ENCODE measurements around the gene MOB1B.
"Not testable (repeated sequence)": the region's sequence is repeated elsewhere in the genome, so short reads cannot be mapped to it uniquely, and the experiment has no call there.

The MOB1B gene

DNA sequence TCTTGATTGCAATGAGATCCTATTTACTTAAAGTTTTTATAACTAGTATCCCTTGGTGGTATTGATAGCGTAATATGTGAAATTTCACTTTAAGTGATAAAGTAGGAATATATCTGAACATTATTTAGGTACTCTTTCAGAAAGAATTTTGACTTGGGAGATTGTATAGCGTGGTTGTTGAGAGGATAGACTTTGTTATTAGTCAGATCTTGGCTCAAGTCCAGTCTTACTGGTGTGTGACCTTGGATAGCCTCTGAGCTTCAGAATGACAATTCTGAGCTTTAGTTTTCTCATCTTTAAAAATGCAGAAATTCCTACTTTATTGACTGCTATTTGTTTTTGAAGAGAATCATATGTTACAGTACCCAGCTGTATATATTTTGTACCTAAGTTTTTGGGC lies 123.9 kb downstream of the MOB1B start:
- H3K27me3 ChIP-seq (ENCODE audit: control insufficient read depth in 2 of 2, insufficient read depth in 2 of 2, low read length in 2 of 2) = no peaks in the 10 kb centered on the region
- no peak overlapping the region for H3K4me3 ChIP-seq (ENCODE audit: low read length in 2 of 2)
- peaks cover 0 to 3% of the 10 kb centered on the region in 2 donors for H3K4me1 ChIP-seq (ENCODE audit: control insufficient read depth in 2 of 2, insufficient read depth in 2 of 2, low read length in 2 of 2)
- H3K9ac ChIP-seq (ENCODE audit: low read depth in 1 of 2, low read length in 2 of 2) = no peak overlapping the region
- peaks cover under 1 to 5% of the 10 kb centered on the region in 2 donors for H3K36me3 ChIP-seq (ENCODE audit: control insufficient read depth in 2 of 2, insufficient read depth in 2 of 2, low read length in 2 of 2)
- H3K27ac ChIP-seq (ENCODE audit: low read depth in 2 of 2, low read length in 2 of 2) = no peak overlapping the region
- H3K9me3 ChIP-seq (ENCODE audit: control insufficient read depth in 2 of 2, low read length in 2 of 2) = no peaks in the 10 kb centered on the region

DNA sequence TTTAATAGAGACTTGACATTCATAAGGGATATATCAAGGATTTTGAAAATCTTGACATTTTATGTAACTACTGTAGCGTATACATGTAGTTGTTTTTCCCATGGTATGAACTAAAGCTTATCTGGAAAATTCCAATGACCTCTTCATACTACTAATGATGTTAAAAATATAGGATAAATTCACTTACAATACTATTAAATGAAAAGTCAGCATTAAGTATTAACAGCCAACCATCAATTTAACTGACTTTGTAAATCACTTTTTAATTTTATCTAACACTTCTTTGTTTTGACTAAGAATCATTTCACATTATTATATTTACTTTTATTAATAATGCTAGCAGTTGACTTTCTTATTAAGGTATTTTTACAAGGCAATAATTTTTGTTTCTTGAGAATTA lies 125.4 kb downstream of the MOB1B start:
- Histone ChIP-seq H3K36me3 (ENCODE audit: control insufficient read depth in 2 of 2, insufficient read depth in 2 of 2, low read length in 2 of 2) (peaks cover 4 to 5% of the 10 kb centered on the region in 2 donors), H3K27ac (ENCODE audit: low read depth in 2 of 2, low read length in 2 of 2) (no peak overlapping the region), H3K4me3 (ENCODE audit: low read length in 2 of 2) (no peak overlapping the region), H3K9ac (ENCODE audit: low read depth in 1 of 2, low read length in 2 of 2) (no peak overlapping the region), H3K4me1 (ENCODE audit: control insufficient read depth in 2 of 2, insufficient read depth in 2 of 2, low read length in 2 of 2) (peaks cover 0 to 3% of the 10 kb centered on the region in 2 donors), H3K27me3 (ENCODE audit: control insufficient read depth in 2 of 2, insufficient read depth in 2 of 2, low read length in 2 of 2) (no peaks in the 10 kb centered on the region), H3K9me3 (ENCODE audit: control insufficient read depth in 2 of 2, low read length in 2 of 2) (no peaks in the 10 kb centered on the region)

DNA sequence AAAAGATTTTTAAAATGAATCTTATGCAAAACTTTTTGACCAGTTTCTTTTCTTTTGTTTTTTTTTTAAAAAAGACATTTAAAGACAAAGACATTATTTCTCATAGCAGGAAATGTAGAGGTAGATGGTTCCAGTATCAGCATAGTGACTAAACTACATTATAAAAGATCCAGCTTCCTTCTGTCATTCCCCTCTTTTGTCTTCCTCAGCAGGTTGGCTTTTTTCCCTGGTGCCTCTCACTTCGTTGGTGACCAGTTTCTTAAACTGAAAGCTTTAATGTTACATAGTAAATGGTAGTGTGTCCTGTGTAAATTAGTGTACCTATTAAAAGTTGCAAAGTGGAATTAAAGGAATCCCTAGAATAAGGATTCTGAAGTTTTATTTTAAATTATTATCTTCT lies 127.3 kb downstream of the MOB1B start:
- Histone ChIP-seq H3K9ac (ENCODE audit: low read depth in 1 of 2, low read length in 2 of 2) (no peak overlapping the region), H3K9me3 (ENCODE audit: control insufficient read depth in 2 of 2, low read length in 2 of 2) (no peaks in the 10 kb centered on the region), H3K36me3 (ENCODE audit: control insufficient read depth in 2 of 2, insufficient read depth in 2 of 2, low read length in 2 of 2) (peaks cover 4 to 5% of the 10 kb centered on the region in 2 donors), H3K4me1 (ENCODE audit: control insufficient read depth in 2 of 2, insufficient read depth in 2 of 2, low read length in 2 of 2) (peaks cover 0 to 3% of the 10 kb centered on the region in 2 donors), H3K27ac (ENCODE audit: low read depth in 2 of 2, low read length in 2 of 2) (no peak overlapping the region), H3K27me3 (ENCODE audit: control insufficient read depth in 2 of 2, insufficient read depth in 2 of 2, low read length in 2 of 2) (no peaks in the 10 kb centered on the region), H3K4me3 (ENCODE audit: low read length in 2 of 2) (no peak overlapping the region)

DNA sequence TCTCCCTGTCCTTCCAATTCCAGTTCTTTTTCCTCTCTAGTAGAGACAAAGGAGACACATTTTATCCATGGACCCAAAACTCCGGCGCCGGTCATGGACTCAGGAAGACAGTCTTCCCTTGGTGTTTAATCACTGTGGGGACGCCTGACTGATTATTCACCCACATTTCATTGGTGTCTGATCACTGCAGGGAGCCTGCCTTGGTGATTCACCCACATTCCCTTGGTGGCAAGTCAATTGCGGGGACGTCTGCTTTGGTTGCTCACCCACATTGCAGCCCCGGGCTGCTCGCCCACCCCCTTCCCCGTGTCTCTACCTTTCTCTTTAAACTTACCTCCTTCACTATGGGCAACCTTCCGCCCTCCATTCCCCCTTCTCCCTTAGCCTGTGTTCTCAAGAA lies 129.9 kb downstream of the MOB1B start:
- not testable (repeated sequence) for H3K36me3 ChIP-seq (ENCODE audit: control insufficient read depth in 2 of 2, insufficient read depth in 2 of 2, low read length in 2 of 2); H3K27me3 ChIP-seq (ENCODE audit: control insufficient read depth in 2 of 2, insufficient read depth in 2 of 2, low read length in 2 of 2); H3K9ac ChIP-seq (ENCODE audit: low read depth in 1 of 2, low read length in 2 of 2); H3K9me3 ChIP-seq (ENCODE audit: control insufficient read depth in 2 of 2, low read length in 2 of 2); H3K4me1 ChIP-seq (ENCODE audit: control insufficient read depth in 2 of 2, insufficient read depth in 2 of 2, low read length in 2 of 2); H3K4me3 ChIP-seq (ENCODE audit: low read length in 2 of 2); H3K27ac ChIP-seq (ENCODE audit: low read depth in 2 of 2, low read length in 2 of 2)
